Tibial artery (tissue), 4 donors: Measurements from ENCODE around the gene MAMDC2.

ENCODE experiments used
- DNase-seq, 2 donors: peaks; one replicate each; pipeline ENCODE4 v3.0.0-alpha.2; 2019
- H3K27ac ChIP-seq, 2 donors: fragments of 200-600 bp; sonication (generic) in 1 of 2; 1 replicate in 1 of 2; 2 replicates in 1 of 2; pipeline ENCODE4 v1.5.1; 2018 to 2019; ENCODE audit warnings: mild to moderate bottlenecking in 1 of 2
- H3K27me3 ChIP-seq, 2 donors: fragments of 200-600 bp; sonication (generic) in 1 of 2; one replicate each; pipeline versions ENCODE4 v1.5.1 to v1.6.0; 2016 to 2019
- H3K36me3 ChIP-seq, 3 donors: fragments of 200-600 bp; sonication (generic) in 2 of 3; one replicate each; pipeline ENCODE4 v1.5.1; 2016 to 2019; ENCODE audit warnings: mild to moderate bottlenecking in 2 of 3
- H3K4me1 ChIP-seq, 4 donors: fragments of 200-600 bp; sonication (generic) in 2 of 4; 1 replicate in 3 of 4; 2 replicates in 1 of 4; pipeline ENCODE4 v1.5.1; 2016 to 2019
- H3K4me3 ChIP-seq, 2 donors: fragments of 200-600 bp; sonication (generic) in 1 of 2; 1 replicate in 1 of 2; 2 replicates in 1 of 2; pipeline ENCODE4 v1.5.1; 2018 to 2019; ENCODE audit warnings: mild to moderate bottlenecking in 2 of 2
- H3K9me3 ChIP-seq, 3 donors: fragments of 200-600 bp; sonication (generic) in 1 of 3; one replicate each; pipeline ENCODE4 v1.5.1; 2016 to 2019
- intact Hi-C: fragments of 100-400 bp; cut with DNase I; formaldehyde crosslinking; loops from one replicate; pipeline ENCODE4 v1.15.0; 2023; ENCODE audit warnings: low total_unique reads
- TF ChIP-seq, protein P1 (sequence below), 2 experiments: fragments of 200-600 bp in 1 of 2; fragments of 450-650 bp in 1 of 2; IDR thresholded peaks; one replicate each; pipeline ENCODE4 v1.5.1; 2017 to 2019; ENCODE audit warnings: antibody characterized with exemption in 2 of 2, mild to moderate bottlenecking in 1 of 2, moderate library complexity in 1 of 2

The MAMDC2 gene

DNA sequence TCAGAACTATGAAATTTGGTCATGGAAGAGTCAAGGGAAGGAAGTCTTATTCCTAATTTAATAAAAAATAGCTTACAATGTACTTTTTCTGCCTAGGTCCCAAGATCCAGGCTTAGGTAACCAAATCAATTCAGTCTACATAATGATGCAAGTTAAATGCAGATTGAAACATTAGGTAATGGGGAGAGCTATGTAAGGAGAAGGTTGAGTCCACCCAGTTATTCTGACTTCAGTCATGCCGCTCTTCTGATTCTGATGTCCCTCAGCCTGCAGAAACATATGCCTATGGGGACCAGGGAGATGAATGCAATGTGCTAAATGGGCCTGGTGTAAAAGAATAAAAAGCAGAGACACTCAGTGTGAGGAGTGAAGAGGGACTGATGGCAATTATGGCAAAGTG lies 63.9 kb downstream of the MAMDC2 start:
- TF ChIP-seq, protein P1, sequence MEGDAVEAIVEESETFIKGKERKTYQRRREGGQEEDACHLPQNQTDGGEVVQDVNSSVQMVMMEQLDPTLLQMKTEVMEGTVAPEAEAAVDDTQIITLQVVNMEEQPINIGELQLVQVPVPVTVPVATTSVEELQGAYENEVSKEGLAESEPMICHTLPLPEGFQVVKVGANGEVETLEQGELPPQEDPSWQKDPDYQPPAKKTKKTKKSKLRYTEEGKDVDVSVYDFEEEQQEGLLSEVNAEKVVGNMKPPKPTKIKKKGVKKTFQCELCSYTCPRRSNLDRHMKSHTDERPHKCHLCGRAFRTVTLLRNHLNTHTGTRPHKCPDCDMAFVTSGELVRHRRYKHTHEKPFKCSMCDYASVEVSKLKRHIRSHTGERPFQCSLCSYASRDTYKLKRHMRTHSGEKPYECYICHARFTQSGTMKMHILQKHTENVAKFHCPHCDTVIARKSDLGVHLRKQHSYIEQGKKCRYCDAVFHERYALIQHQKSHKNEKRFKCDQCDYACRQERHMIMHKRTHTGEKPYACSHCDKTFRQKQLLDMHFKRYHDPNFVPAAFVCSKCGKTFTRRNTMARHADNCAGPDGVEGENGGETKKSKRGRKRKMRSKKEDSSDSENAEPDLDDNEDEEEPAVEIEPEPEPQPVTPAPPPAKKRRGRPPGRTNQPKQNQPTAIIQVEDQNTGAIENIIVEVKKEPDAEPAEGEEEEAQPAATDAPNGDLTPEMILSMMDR (IDR thresholded peaks at IDR 0.05), result no peak

DNA sequence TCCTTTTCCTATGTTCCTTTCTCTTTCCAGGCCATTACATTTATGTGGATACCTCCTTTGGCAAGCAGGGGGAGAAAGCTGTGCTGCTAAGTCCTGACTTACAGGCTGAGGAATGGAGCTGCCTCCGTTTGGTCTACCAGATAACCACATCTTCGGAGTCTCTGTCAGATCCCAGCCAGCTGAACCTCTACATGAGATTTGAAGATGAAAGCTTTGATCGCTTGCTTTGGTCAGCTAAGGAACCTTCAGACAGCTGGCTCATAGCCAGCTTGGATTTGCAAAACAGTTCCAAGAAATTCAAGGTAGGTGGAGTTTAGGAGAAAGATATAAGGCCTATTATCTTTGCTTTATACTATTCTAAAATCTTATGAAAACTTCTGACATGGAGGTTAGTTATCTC lies 64.5 kb downstream of the MAMDC2 start:
- intact Hi-C loops, result no loop called here

More for the DNA sequence above, 63.9 kb downstream of the MAMDC2 start:
- no peaks in the 10 kb centered on the region for H3K9me3 ChIP-seq
- H3K27me3 ChIP-seq, result no peaks in the 10 kb centered on the region
- H3K36me3 ChIP-seq, result peaks cover 11 to 34% (median 17%) of the 10 kb centered on the region in 3 donors
- intact Hi-C loops, result no loop called here
- no peak overlapping the region for H3K27ac ChIP-seq
- DNase-seq, result no peak
- H3K4me3 ChIP-seq, result no peak overlapping the region
- H3K4me1 ChIP-seq, result peaks cover 0 to 10% (median 7%) of the 10 kb centered on the region in 4 donors

DNA sequence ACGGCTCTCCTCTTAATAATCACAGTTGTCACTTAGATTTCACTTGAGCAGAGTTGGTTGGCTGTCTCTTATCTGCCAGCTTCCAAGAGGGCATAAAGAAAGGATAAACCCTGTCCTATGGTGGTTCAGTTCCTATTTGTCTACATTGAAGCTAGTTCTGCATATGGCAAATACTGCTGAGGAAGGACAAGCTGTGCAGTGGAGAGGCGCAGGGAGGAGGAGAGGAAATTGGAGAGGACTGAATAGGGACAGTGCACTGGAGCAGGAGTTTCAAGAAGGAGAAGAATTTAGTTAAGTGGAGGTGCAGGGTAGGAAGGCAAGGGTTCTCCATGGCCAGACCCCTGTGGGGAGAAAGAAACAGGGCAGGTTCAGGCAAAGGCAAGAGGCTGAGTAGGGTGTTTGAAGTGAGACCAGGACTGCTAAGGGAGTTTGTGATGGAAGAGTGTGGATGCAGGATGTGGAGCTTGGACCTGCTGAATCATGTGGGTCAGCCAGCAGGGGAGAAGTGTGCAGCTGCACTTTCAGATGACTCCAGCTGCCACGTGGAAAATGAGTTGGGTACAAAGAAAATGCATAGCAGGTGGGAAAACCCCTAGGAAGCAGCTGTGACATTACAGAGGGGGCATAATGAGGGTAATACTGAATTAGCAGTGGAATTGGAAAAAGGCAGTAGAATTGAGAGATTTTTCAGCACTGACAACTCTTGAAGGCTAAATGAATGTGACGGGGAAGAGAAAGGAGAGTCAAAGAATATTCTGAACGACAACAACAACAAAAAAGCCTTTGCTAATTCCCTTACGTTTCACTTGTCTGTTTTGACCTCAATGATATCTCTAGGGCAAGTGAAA lies 66.8 kb downstream of the MAMDC2 start:
- Histone ChIP-seq H3K9me3 (no peaks in the 10 kb centered on the region), H3K36me3 (peaks cover 14 to 57% (median 24%) of the 10 kb centered on the region in 3 donors), H3K4me1 (peaks cover 0 to 10% (median 7%) of the 10 kb centered on the region in 4 donors), H3K27me3 (no peaks in the 10 kb centered on the region), H3K4me3 (no peak overlapping the region), H3K27ac (peak overlapping the region; percentile 15 to 42)
- TF ChIP-seq, protein P1 (IDR thresholded peaks at IDR 0.05), result no peak
- DNase-seq, result no peak
- intact Hi-C loops, result loop anchor here (2.0 to 10.0 kb wide), 2 partner anchors 138 to 144 kb away; partner anchors contain the start of gene SMC5

More for the DNA sequence above, 64.5 kb downstream of the MAMDC2 start:
- DNase-seq, result no peak
- H3K9me3 ChIP-seq, result no peaks in the 10 kb centered on the region
- no peaks in the 10 kb centered on the region for H3K27me3 ChIP-seq
- H3K36me3 ChIP-seq, result peaks cover 14 to 39% (median 23%) of the 10 kb centered on the region in 3 donors
- peaks cover 0 to 10% (median 7%) of the 10 kb centered on the region in 4 donors for H3K4me1 ChIP-seq
- H3K4me3 ChIP-seq, result no peak overlapping the region
- TF ChIP-seq, protein P1 (IDR thresholded peaks at IDR 0.05), result no peak
- H3K27ac ChIP-seq, result no peak overlapping the region

DNA sequence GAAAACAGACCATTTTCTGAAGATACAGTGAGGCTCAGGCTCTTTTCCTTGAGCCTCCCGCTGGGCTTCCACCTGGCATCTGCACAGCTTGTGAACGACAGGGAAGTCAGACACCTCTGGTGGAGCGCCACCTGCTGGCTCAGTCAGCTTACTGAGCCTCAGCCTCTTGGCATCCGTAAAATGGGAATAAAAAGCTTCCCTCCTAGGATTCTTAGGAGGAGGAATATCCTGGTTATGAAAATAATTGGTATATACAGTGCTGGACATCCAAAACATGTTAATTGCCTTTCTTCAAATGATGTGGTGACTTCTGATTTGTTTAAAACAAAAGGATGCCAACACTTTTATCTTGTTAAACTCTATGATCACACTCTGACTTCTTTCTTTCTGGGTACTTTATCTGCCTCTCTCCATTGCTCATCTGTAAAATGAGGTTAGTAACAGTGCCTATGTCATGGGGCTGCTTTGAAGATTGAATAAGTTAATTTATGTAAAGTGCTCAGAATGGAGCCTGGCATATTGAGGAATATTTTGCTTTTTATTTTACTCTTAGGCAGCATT lies 67.5 kb downstream of the MAMDC2 start:
- H3K4me3 ChIP-seq, result no peak overlapping the region
- intact Hi-C loops, result loop anchor here (2.0 to 10.0 kb wide), 2 partner anchors 138 to 144 kb away; partner anchors contain the start of gene SMC5
- peaks cover 0 to 10% (median 7%) of the 10 kb centered on the region in 4 donors for H3K4me1 ChIP-seq
- TF ChIP-seq, protein P1 (IDR thresholded peaks at IDR 0.05), result peak; percentile 87 to 88
- H3K9me3 ChIP-seq, result no peaks in the 10 kb centered on the region
- no peaks in the 10 kb centered on the region for H3K27me3 ChIP-seq
- no peak overlapping the region for H3K27ac ChIP-seq
- DNase-seq, result peak; percentile 84 to 89
- H3K36me3 ChIP-seq, result peaks cover 14 to 57% (median 24%) of the 10 kb centered on the region in 3 donors

DNA sequence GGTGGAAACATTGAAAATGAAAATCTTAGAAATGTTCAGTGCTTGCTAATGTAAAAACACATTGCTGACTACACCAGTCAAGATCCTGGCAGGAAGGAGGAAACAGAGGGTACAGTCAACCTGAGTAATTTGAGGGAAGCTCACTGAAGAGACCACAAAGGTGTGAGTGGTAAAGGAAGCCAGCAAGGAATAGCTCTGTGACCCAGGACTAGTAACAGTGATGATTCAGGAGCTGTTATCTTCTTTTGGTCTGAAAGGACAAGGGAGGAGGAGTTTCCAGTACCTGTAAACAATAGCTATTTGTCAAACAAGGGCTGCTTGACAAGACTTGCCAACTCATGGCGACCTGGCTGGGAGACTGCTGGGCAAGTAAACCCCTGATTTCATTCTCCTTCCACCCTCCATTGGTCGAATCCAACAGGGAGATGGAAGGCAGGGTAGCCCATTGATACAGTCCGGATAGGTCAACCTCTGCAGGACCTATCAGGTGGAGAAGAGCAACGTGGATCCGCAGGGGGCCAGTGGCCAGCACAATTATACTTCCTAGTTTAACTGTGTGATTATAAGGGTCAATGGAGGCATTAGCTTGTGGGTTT lies 68.1 kb downstream of the MAMDC2 start:
- Histone ChIP-seq H3K4me1 (peaks cover 0 to 10% (median 7%) of the 10 kb centered on the region in 4 donors), H3K9me3 (no peaks in the 10 kb centered on the region), H3K27me3 (no peaks in the 10 kb centered on the region), H3K4me3 (no peak overlapping the region), H3K36me3 (peaks cover 14 to 58% (median 25%) of the 10 kb centered on the region in 3 donors), H3K27ac (no peak overlapping the region)
- TF ChIP-seq, protein P1 (IDR thresholded peaks at IDR 0.05), result no peak
- intact Hi-C loops, result loop anchor here (2.0 to 10.0 kb wide), 3 partner anchors 69 to 143 kb away; partner anchors contain the start of genes MAMDC2 and SMC5
- no peak for DNase-seq
